NCI-H187 (cell line): ENCODE measurements around the gene EP400.

ENCODE experiments used
- DNase-seq, 2 experiments: peaks; one replicate each; lab custom pipeline; 2025; lab: John Stamatoyannopoulos, UW

Gene EP400

GRCh38 chr12:132124766-132125425 is 175.2 kb downstream of the EP400 start:
- DNase-seq, result no peak

- DNase-seq, result no peak
Observed at GRCh38 chr12:132125736-132126135, 176.0 kb downstream of the EP400 start.

- DNase-seq, result no peak
Observed at GRCh38 chr12:132127041-132127440, 177.3 kb downstream of the EP400 start.

GRCh38 chr12:132129007-132129406 is 179.3 kb downstream of the EP400 start:
- no peak for DNase-seq

GRCh38 chr12:132130690-132131089 is 180.9 kb downstream of the EP400 start:
- no peak for DNase-seq
